GM12891 (cell line): ENCODE results near the gene HEATR5A.

ENCODE experiments used
- DNase-seq: peaks from one replicate; pipeline ENCODE4 v3.0.0; 2011; ENCODE audit warnings: low spot score; ENCODE audit not compliant: insufficient read length
- FAIRE-seq: peaks from 2 replicates; lab custom pipeline; 2011; peaks lifted over from hg19 to GRCh38; lab: Jason Lieb, UNC
- PAX5 ChIP-seq: IDR thresholded peaks from 2 replicates; pipeline ENCODE4 v1.6.1; 2011; ENCODE audit warnings: low read length, moderate library complexity, mild to moderate bottlenecking; ENCODE audit not compliant: insufficient read depth, severe bottlenecking
- POLR2A ChIP-seq: IDR thresholded peaks from 2 replicates; pipeline ENCODE4 v1.6.1; 2011; ENCODE audit warnings: low read depth, low read length, control low read depth
- POLR2AphosphoS5 ChIP-seq: IDR thresholded peaks from 2 replicates; pipeline ENCODE4 v1.6.1; 2011; ENCODE audit warnings: low read depth, low read length, control low read depth
- POU2F2 ChIP-seq: IDR thresholded peaks from 2 replicates; pipeline ENCODE4 v1.6.1; 2011; ENCODE audit warnings: low read depth, mild to moderate bottlenecking, control low read depth, low read length, moderate library complexity
- SPI1 ChIP-seq: IDR thresholded peaks from 2 replicates; pipeline ENCODE4 v1.6.1; 2011; ENCODE audit warnings: low read depth, low read length, control low read depth
- TAF1 ChIP-seq: IDR thresholded peaks from 2 replicates; pipeline ENCODE4 v1.6.1; 2011; ENCODE audit warnings: low read depth, low read length, control low read depth

The HEATR5A gene

DNA sequence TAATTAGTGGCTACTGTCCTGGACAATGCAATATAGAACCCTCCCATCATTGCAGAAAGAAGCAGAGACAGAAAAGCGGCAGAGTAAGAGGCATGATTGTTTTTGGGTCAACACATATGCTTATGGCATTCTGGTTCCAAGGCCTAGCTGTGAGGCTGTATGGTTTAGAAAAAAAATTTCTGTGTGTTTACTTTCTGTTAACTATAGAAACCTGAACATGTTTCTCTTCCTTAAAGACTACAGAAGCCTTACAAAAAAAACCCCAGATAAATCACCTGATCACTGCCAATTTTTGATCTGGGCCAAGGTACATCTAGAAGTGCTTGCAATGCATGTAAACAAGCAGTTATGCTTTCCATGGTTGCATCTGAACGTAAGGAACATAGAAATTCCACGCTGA lies 112.7 kb downstream of the HEATR5A start:
- TF ChIP-seq POU2F2 (no peak), TAF1 (no peak), POLR2A (no peak), POLR2AphosphoS5 (no peak), SPI1 (no peak), PAX5 (no peak)
- DNase-seq (no peak), FAIRE-seq (no peak)

GRCh38 chr14:31307198-31307597 lies 113.2 kb downstream of the HEATR5A start:
- DNase-seq, result no peak
- TF ChIP-seq POU2F2 (no peak), PAX5 (no peak), POLR2A (no peak), SPI1 (no peak), TAF1 (no peak), POLR2AphosphoS5 (no peak)
- FAIRE-seq, result no peak

- DNase-seq (no peak), FAIRE-seq (peak; percentile 60)
- TF ChIP-seq POLR2AphosphoS5, result no peak
- TF ChIP-seq TAF1, result no peak
- no peak for TF ChIP-seq PAX5
- TF ChIP-seq POU2F2, result no peak
- peak; percentile 84 for TF ChIP-seq SPI1
- no peak for TF ChIP-seq POLR2A
Observed at GRCh38 chr14:31303654-31304053, 116.7 kb downstream of the HEATR5A start.

- no peak for DNase-seq
- no peak for FAIRE-seq
- TF ChIP-seq TAF1, result no peak
Observed at GRCh38 chr14:31300883-31301282, 119.5 kb downstream of the HEATR5A start.

- TF ChIP-seq POLR2AphosphoS5 (no peak), TAF1 (no peak), PAX5 (no peak)
- FAIRE-seq (no peak), DNase-seq (no peak)
Observed at GRCh38 chr14:31300296-31300695, 120.1 kb downstream of the HEATR5A start.

GRCh38 chr14:31297701-31298344 lies 122.5 kb downstream of the HEATR5A start:
- no peak for TF ChIP-seq TAF1
- TF ChIP-seq POLR2A, result no peak
- no peak for TF ChIP-seq SPI1
- TF ChIP-seq POU2F2, result no peak
- TF ChIP-seq POLR2AphosphoS5, result no peak
- TF ChIP-seq PAX5, result no peak
- DNase-seq (no peak), FAIRE-seq (no peak)

DNA sequence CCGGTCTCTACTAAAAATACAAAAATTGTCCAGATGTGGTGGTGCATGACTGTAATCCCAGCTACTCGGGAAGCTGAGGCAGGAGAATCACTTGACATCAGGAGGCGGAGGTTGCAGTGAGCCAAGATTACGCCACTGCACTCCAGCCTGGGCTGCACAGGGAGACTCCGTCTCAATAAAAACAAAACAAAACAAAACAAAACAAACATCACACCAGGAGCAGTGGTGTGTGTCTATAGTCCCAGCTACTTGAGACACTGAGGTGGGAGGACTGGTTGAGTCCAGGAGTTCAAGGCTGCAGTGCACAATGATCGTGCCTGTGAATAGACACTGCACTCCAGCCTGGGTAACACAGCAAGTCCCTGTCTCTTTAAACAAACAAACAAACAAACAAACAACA lies 123.2 kb downstream of the HEATR5A start:
- FAIRE-seq (peak; percentile 41), DNase-seq (no peak)
- no peak for TF ChIP-seq POU2F2
- no peak for TF ChIP-seq TAF1
- TF ChIP-seq POLR2AphosphoS5, result no peak
- no peak for TF ChIP-seq POLR2A
- no peak for TF ChIP-seq SPI1
- TF ChIP-seq PAX5, result no peak

- TF ChIP-seq POLR2A (no peak), SPI1 (no peak), PAX5 (no peak), POU2F2 (no peak), POLR2AphosphoS5 (no peak), TAF1 (no peak)
- DNase-seq (no peak), FAIRE-seq (no peak)
Observed at GRCh38 chr14:31294746-31295405, 125.5 kb downstream of the HEATR5A start.

- DNase-seq (no peak), FAIRE-seq (no peak)
- TF ChIP-seq SPI1 (no peak), TAF1 (no peak), POLR2AphosphoS5 (no peak), PAX5 (no peak), POU2F2 (no peak), POLR2A (no peak)
Observed at GRCh38 chr14:31292937-31293616, 127.3 kb downstream of the HEATR5A start.
